Ureter (tissue), 1 donor: ENCODE results near the gene ACACA. TPM values are rescaled to one million over a fixed set of nuclear protein-coding genes. Genes with fewer than 3 reads are reported as not detected.
"Not testable (repeated sequence)": the region's sequence is repeated elsewhere in the genome, so short reads cannot be mapped to it uniquely, and the experiment has no call there.

Source experiments
- DNase-seq: peaks from one replicate; pipeline ENCODE4 v3.0.0-alpha.2; 2020; ENCODE audit warnings: low spot score
- total RNA-seq: library from RNA; stranded (reverse); gene quantifications from one replicate; pipeline ENCODE4 v1.2.4, GENCODE V29; 2023
- donor health status: DM: yes; HTN: yes; CAD: no.

ACACA gene
- total RNA-seq, 1 donor from 2014 or later: 159 TPM

DNA sequence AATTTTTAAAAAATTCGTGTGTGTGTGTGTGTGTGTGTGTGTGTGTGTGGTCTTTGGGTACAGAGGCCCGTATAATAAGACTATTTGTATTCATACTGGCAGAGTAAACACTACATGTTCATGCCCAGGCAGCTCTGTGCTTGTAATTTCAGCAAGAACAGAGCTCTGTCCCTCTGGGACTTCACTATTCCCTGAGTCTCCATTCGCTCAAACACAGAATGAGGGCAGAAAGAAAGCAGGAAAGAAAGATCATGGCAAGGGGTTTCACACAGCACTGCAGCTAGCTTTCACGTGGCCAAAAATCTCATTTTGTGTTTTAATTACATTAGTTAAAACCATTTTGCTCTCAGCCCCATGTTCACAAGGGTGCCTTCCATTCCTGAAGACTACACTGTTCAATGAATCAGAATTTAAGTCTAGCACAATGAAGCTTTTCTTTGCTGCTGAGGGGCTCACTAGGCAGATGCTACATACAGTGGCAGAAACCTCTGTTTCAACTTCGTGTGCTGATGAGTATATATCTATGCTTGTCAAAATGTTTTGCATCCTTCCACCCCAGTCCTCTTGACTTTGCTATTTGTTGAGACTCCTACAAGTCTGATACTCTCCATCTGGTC, 229.3 kb downstream of the ACACA start:
- DNase-seq: no peak

- no peak for DNase-seq
Observed at GRCh38 chr17:37176723-37177122, 229.9 kb downstream of the ACACA start.

DNA sequence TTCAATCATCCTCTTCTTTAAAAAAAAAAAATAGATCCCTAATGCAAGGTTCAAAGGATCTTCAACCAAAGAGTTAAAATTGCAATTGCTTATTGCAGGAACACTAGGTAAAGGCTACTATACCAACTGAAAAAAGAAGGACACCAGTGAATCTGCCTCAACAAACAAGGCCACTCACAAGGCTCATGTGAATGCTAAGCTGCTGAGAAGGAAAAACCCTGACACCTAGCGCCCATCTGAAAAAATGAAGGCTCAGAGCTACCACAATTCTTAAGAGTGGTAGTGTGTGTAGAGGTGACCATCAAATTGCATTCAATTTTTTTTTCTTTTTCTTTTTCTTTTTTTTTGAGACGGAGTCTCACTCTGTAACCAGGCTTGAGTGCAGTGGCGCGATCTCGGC, 232.4 kb downstream of the ACACA start:
- DNase-seq: no peak

GRCh38 chr17:37170881-37171425, 235.7 kb downstream of the ACACA start:
- DNase-seq: no peak

DNA sequence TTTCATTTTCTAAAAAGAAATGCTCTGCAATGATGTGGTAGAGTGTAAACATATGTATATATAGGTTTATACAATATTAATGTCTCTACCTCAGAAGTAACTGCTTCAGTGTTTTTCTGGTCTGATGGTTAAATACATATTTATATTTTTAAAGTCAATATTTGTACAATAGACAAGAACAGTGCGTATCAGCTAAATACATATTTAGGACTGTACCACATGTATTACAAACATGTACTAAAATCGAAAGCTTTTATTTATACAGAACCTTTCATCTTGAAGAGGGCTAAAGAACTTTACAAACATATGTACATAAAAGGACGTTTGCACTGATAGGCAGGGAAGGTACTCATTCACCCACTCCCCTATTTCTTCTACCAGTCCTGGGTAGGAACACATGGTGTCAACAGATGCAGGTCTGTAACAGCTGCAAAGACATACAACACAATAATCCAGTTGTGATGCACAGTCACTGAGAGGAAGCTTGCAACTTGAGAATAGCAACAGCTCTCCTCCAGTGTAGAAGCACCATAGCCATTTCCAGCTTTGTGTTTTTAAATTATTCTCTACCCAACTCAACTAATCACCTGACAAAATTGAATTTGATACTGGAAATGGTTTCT, 237.8 kb downstream of the ACACA start:
- DNase-seq: no peak

- DNase-seq: no peak
Observed at GRCh38 chr17:37167756-37168155, 238.9 kb downstream of the ACACA start.

DNA sequence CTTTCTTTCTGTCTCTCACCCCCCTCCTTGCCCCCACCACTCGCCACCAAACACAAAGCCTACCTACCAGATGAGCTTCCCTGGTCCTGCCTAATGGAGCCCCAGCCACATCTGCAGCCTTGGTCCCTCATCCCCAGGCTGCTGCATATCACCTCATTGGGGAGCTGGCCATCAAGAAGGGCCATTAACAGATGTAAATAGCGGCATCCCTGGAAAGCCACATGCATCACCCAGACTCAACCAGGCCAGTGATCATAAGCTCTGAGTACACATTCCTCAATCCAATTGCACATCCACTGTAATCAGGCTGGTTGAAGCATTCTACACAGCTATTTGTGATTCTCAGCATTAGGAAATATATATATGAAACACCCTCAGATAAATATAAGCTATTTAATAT, 242.6 kb downstream of the ACACA start:
- no peak for DNase-seq

GRCh38 chr17:37162800-37163199, 243.8 kb downstream of the ACACA start:
- DNase-seq: no peak

DNA sequence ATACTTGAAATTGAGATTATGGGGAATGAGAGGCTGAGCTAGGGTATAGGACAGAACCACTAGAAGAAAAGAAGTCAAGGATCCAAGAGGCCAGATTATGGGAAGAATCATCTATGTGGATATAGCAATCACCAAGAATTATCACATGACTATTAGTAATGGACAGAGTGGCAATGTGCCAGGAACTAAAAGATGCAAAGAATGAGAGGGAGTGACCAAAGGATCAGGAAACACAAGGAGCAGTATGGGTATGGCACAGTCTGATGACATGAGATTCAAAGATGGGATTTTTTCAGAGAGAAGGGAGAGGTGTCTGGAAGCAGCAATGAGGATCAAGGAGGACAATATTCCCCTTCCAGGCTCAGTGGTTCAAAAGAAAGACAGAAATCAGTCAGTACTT, 245.7 kb downstream of the ACACA start:
- DNase-seq: no peak

- no peak for DNase-seq
Observed at GRCh38 chr17:37158290-37158689, 248.3 kb downstream of the ACACA start.

DNA sequence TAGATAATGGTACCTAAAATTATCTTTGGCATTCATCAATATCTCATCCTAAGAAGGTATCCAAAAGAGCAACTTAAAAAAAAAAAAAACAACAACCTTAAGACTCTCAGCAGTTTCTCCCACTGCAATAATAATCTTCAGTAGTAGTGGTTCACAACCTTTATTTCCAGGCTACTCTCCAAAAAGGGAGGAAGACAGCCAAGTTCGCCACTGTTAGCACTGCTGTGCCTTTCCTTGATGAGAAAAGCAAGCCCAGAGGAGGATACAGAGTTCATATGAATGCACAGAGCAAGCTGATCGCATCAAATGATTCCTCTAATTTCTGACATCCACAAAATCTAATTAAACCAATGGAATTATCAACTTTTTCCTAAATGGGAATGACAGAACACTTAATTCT, 258.5 kb downstream of the ACACA start:
- no peak for DNase-seq

DNA sequence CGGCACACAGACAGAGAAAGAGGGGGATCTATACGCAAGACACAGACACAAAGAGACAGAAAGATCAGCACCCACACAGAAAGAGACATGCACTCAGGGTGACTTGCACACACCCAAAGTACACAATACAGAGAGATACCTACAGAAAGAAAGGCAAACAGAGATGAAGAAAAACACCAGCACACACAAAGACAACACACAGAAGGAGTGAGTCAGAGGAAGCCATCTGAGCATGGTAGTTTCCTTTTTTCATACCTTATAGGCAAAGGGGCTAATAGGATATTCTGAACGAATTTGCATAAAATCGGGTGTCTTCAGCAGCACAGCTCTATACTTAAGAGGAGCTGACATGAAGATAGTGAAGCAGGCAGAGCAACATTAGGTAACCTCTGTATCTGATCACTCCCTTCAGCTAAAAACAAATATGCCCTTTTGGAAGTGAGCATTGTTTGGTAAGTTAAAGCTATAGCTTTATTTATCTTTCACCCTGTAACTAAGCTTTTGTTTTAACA, 259.3 kb downstream of the ACACA start:
- no peak for DNase-seq

GRCh38 chr17:37146086-37147064, 260.3 kb downstream of the ACACA start:
- no peak for DNase-seq

GRCh38 chr17:37144075-37144701, 262.4 kb downstream of the ACACA start:
- DNase-seq: no peak

- DNase-seq: not testable (repeated sequence)
Observed at GRCh38 chr17:37143558-37143957, 263.1 kb downstream of the ACACA start.

DNA sequence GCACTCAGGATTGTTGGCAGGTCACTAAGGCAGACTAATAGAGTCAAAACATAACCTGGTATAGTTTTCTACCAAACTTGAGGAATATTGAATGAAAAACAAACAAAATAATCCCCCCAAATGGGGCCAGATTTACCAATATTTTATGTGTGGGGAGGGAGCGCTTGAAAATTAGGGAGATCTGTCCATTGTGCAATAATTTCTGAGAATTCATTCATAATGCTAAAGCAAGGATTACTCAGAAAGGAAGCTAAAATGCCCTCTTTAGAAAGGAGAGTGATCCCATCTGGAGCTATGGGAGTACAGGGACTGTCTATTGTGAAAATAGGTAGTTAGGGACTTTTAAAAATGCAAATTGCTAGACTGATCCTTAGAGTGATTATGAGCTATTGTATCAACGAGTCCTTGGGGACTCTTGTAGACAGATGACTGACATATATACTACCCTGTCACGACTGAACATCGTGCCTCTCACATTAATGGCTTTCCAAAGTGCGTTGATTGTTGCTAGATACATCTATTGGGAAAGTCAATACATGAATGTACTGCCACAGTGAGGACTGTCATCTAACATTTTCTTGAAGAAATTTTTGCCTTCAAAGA, 264.2 kb downstream of the ACACA start:
- no peak for DNase-seq

GRCh38 chr17:37138571-37139120, 268.0 kb downstream of the ACACA start:
- no peak for DNase-seq

DNA sequence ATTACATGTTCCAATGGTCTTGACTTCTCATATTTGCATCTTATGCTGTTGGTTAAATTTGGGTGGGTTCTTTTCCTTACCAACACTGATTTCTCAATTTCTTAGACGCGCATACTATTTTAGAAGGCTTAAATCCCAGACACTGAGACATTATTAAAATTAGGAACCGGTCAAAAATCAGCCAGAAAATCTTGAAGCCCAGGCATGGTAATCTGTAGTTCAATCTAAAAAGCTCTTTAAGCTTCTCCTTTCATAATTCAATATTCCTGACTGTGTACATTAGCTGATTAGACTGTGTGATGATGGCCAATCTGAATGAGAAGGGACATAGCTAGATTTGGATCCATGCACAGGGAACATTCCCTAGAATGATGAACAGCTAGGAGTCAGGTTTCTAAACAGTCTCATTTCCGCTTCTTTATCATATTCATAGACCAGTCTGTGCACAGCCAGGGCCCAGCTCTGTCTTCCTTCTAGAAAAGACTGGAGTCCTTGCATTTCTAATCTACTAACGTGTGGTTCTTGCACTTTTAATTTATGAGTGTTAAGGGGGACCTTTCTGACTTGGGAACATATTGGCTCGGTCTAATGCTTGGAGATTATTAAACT, 268.6 kb downstream of the ACACA start:
- DNase-seq: no peak

GRCh38 chr17:37137070-37137610, 269.5 kb downstream of the ACACA start:
- no peak for DNase-seq

- DNase-seq: no peak
Observed at GRCh38 chr17:37135576-37135975, 271.1 kb downstream of the ACACA start.
